ENCODE data around the gene NSMCE1.

DNA sequence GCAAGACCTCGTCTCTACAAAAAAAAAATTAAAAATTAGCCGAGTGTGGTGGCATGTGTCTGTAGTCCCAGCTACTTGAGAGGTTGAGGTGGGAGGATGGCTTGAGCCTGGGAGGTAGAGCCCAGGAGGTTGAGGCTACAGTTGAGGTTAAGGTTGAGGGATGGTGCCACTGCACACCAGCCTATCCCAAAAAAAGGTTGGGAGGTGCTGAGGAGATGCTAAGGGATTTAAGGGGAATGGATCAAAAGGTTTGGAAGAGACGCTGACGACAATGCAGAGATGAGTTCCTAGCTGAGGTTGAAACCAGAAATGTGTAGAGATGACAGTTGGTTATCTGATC, 4.7 kb upstream of the NSMCE1 start:
- no peak for TF ChIP-seq POLR2AphosphoS5 (IDR thresholded peaks at IDR 0.05; ENCODE audit: low read depth)
- TF ChIP-seq, protein P1, sequence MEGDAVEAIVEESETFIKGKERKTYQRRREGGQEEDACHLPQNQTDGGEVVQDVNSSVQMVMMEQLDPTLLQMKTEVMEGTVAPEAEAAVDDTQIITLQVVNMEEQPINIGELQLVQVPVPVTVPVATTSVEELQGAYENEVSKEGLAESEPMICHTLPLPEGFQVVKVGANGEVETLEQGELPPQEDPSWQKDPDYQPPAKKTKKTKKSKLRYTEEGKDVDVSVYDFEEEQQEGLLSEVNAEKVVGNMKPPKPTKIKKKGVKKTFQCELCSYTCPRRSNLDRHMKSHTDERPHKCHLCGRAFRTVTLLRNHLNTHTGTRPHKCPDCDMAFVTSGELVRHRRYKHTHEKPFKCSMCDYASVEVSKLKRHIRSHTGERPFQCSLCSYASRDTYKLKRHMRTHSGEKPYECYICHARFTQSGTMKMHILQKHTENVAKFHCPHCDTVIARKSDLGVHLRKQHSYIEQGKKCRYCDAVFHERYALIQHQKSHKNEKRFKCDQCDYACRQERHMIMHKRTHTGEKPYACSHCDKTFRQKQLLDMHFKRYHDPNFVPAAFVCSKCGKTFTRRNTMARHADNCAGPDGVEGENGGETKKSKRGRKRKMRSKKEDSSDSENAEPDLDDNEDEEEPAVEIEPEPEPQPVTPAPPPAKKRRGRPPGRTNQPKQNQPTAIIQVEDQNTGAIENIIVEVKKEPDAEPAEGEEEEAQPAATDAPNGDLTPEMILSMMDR (IDR thresholded peaks at IDR 0.05; ENCODE audit: insufficient read depth, low read length), result no peak
- TF ChIP-seq GABPA (IDR thresholded peaks at IDR 0.05; ENCODE audit: low read depth), result no peak
- TF ChIP-seq, protein P2, sequence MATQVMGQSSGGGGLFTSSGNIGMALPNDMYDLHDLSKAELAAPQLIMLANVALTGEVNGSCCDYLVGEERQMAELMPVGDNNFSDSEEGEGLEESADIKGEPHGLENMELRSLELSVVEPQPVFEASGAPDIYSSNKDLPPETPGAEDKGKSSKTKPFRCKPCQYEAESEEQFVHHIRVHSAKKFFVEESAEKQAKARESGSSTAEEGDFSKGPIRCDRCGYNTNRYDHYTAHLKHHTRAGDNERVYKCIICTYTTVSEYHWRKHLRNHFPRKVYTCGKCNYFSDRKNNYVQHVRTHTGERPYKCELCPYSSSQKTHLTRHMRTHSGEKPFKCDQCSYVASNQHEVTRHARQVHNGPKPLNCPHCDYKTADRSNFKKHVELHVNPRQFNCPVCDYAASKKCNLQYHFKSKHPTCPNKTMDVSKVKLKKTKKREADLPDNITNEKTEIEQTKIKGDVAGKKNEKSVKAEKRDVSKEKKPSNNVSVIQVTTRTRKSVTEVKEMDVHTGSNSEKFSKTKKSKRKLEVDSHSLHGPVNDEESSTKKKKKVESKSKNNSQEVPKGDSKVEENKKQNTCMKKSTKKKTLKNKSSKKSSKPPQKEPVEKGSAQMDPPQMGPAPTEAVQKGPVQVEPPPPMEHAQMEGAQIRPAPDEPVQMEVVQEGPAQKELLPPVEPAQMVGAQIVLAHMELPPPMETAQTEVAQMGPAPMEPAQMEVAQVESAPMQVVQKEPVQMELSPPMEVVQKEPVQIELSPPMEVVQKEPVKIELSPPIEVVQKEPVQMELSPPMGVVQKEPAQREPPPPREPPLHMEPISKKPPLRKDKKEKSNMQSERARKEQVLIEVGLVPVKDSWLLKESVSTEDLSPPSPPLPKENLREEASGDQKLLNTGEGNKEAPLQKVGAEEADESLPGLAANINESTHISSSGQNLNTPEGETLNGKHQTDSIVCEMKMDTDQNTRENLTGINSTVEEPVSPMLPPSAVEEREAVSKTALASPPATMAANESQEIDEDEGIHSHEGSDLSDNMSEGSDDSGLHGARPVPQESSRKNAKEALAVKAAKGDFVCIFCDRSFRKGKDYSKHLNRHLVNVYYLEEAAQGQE (IDR thresholded peaks at IDR 0.05; ENCODE audit: insufficient replicate concordance, low read depth), result no peak
- no peak for TF ChIP-seq SPI1 (IDR thresholded peaks at IDR 0.05; ENCODE audit: borderline replicate concordance, low read depth)
